Activated effector memory CD4-positive, alpha-beta T cell treated with Interleukin-2 at 50 U/mL for 16 hours (primary cell): ENCODE data around the gene ODAD3.
A peak's percentile ranks its signal among the peaks of the same experiment; 100 is the strongest.
"Not testable (repeated sequence)": the region's sequence is repeated elsewhere in the genome, so short reads cannot be mapped to it uniquely, and the experiment has no call there.

Experiments
- DNase-seq: peaks from one replicate; pipeline ENCODE4 v3.0.0-alpha.2; 2020

ODAD3 gene

DNA sequence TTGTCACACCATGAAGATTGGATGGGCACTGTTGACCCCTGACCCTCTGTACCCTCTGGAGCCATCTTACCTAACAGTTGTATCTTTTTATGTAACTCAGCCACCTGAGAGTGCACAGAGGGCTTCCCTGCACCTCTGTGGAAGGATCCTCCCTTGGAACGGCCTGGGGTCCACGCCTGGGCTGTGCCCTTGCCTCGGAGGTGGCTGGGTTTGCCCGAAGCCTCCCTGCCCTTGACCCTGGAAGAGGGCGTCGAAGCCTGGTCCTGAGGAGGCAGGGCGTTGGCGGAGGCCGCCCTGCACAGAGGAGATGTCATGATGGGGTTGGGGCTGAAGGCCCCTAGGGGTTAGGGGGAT is 241 bp downstream of the ODAD3 start:
- DNase-seq = no peak

DNA sequence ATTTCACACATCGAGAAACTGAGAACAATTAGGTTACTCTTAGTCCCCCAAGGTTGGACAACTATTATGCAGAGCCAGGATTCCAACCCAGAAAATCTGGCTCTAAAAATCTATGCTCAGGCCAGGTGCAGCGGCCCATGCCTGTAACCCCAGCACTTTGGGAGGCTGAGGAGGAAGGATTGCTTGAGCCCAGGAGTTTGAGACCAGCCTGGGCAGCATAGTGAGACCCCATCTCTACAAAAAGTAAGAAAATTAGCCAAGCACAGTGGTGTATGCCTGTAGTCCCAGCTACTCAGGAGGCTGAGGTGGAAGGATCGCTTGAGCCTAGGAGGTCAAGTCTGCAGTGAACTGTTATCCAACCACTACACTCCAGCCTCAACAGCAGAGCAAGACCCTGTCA is 1.4 kb downstream of the ODAD3 start:
- not testable (repeated sequence) for DNase-seq

DNA sequence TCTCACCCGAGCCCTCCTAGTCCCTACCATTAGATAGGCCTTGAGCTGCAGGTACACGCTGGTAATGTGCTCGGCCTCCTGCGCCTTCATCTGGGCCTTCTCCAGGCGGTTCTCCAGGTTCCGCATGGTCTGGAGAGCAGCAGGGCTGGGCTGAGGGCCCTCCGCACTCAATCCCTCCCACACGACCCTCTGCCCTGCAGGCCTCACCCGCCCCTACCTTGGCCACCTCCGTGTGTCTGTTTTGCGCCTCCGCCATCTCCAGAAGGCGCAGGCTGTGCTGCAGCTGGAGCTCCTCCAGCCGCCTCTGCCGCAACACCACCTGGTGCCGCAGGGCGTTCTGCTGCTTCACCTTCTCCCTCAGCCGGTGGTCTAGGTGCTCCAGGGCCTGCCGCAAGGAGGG is 8.3 kb downstream of the ODAD3 start:
- DNase-seq = no peak

DNA sequence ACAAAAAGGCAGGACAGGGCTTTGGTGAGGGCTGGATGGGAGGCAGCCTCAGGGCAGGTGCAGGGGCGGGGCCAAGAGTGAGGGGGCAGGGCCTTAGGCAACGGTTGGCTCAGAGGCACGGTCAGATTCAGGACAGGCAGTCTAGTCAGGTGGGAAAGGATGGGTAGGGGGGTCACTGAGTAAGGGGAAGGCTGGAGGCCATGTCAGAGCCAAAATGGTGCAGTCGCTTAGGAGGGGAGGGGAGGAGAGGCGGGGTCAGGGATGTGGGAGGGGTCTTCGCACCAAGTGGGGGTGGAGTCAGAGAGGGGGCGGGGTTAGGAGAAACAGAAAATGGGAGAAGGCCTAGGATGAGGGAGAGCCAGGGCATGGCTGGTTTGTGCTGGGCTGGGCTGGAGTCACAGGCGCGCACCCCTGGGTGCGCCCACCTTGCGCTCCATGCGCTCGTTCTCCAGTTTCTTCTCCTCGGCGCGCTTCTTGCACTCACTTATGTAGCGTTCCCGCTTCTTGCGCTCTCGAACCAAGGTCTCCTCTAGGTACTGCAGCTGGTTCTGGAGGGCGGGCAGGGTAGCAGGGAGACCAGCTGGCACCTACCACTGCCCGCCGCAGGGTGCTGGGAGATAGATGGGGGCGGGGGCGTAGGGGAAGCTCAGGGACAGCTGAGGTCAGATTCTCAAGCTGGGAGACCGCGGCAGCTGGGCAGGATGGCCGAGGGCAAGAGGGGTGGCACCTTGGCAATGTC is 9.0 kb downstream of the ODAD3 start:
- no peak for DNase-seq

DNA sequence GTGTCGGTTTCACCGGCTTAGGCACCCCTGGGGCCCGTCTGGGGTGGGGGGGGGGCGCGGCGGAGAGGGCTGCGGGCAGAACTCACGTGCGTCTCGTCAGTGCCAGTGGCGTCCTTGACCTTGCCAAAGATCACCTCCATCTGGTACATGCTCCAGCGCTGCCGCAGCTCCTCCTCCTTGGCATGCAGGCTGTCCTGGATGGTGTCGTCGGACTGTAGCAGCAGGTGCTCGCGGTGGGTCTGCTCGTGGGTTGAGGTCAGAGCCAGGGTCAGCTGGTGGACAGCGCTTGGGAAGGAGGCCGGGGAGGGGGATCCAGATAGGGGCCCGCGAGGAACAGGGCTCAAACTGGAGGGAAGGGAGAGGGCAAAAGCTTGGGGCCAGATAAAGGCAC is 11.1 kb downstream of the ODAD3 start:
- no peak for DNase-seq

DNA sequence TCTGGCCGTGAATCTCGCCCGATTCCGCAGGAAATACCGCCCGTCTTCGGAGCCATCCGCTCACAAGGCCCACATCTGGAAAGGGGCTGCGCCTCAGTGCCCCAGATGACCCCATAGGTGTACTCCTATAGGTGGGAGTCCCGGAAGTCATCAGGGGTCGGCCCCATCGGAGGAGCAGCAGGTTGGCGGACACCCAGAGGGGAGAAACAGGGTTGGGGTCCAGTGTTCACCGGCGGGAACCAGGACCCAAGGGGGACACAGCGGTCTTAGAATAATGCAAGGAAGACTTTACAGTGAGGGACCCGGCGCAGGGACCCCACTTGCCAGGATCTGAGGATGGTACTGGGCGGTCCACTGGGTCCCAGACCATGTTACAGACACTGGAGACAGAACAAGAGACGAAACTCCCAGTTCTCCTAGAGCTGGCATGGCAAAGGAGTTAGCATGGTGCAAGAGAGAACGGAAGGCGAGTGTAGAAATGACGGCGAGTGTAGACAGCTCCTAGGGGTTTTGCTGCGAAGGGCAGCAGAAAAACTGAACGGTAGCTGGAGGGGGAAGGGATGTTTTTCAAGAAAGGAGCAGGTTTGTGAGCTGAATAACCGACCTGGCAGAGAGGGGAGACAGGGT is 11.6 kb downstream of the ODAD3 start:
- DNase-seq = no peak

DNA sequence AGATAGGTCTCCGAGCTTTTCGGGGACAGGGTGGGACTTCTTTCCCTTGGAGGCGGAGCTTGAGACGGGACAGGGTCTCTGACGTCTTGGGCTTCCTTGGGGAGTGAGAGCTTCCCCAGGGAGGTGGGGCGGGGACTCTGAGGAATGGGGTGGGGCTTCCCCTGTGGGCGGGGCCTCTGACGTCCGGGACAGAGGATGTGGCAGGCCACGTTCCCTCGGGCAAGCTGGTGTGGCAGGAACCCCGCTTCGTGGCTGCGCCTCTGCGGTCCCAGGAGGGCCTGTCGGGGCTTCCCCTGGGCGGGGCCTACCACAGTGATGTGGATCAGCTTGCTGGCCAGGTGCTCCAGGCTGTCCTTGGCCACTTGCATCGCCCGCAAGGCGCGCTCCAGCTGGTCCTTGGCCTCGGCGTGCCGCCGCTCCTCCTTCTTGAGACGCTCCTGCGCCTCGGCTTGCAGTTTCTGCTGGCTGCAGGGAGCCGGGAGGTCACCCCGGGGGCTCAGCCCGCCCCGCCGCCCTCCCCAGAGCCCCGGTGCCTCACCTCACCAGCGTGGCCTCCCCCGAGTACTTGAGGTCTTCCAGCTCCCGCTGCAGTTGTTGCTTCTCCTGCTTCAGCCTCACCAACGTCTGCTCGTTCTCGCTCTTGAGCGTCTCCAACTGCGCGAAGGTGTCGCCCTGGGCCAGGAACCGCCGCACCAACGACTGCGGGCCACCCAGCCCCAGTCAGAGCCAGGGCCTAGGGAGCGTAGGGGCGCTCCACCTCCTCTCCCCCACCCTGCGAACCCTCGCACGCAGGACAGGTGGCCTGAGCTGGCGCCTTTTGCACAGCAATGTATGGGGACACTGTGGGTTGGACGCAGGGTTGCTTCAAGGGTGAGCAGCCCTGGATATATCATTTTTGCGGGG is 12.5 kb downstream of the ODAD3 start:
- peak; percentile 52 for DNase-seq

DNA sequence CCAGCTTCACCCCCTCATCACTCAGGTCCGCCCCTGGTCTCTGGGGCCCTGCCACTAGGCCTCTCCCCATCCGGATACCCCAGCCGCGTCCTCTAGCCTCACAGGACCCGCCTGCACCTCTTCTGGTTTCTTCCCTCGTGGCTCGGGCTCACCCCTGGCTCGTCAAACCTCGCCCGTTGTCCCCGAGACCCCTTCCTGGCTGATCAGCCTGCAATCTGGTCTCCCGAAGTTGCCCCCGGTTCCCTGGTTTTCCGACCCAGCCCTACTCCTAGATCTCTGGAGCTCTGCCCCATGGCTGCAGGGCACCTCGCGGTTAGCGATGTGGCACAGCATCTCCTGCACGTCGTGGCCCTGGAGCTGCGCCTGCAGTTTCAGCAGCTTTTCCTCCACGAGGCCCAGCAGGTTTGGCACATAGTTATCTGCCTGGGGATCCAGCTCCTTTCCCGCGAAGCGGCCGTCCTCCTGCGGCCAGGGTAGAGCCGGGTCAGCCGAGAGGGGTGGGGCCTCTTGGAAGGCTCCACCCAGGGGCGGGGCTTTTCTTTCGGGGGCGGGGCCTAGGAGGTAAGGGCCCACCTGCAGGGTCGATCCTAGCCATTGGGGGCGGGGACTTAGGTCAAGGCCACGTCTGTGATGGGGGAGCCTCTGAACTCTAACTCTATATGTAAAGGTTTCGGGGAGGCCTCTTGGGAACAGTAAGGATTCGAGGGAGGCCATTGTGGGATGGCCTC is 13.4 kb downstream of the ODAD3 start:
- DNase-seq = peak; percentile 19

DNA sequence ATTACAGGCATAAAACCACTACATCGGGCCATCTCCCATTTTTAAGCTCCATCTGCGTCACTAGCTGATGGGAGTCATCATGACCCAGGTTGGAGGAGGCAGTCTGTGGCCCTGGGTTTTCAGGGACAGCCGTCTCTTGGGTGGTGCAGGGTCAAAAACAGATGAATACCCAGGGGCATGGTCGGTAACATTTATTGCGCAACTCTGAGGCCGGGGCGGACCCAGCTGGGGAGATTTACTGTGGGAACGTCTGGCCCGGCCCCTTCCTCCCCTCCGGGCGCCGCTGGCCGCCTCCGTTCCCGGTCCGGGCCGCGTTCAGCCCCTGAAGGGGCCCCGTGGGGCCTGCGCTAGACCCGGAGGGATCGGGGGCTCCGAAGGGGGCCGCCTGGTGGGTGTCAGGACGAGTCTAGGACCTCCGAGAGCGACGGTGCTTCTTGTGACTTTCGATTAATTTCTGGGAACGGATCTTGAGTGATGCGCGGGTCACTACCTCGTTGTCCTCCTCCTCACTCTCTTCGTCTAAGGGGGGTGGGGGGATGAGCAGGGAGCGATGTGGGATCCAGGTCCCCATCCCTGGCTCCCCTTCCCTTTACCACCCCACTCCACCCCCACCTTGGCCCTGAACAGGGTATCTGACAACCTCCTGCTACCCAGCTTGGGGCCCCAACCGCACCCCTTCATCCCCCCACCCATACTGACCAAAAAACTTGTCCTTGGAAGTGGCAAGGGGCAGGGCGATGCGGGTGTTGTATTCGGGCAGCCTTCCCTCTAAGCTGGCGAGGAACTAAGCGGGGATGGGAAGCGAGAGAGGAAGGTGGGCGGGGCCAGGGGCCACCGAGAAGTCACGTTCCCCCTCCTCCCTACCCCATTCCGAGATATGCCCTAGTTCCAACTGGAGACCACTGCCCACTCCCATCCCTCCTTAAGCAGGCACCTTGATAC is 14.2 kb downstream of the ODAD3 start:
- DNase-seq = no peak

DNA sequence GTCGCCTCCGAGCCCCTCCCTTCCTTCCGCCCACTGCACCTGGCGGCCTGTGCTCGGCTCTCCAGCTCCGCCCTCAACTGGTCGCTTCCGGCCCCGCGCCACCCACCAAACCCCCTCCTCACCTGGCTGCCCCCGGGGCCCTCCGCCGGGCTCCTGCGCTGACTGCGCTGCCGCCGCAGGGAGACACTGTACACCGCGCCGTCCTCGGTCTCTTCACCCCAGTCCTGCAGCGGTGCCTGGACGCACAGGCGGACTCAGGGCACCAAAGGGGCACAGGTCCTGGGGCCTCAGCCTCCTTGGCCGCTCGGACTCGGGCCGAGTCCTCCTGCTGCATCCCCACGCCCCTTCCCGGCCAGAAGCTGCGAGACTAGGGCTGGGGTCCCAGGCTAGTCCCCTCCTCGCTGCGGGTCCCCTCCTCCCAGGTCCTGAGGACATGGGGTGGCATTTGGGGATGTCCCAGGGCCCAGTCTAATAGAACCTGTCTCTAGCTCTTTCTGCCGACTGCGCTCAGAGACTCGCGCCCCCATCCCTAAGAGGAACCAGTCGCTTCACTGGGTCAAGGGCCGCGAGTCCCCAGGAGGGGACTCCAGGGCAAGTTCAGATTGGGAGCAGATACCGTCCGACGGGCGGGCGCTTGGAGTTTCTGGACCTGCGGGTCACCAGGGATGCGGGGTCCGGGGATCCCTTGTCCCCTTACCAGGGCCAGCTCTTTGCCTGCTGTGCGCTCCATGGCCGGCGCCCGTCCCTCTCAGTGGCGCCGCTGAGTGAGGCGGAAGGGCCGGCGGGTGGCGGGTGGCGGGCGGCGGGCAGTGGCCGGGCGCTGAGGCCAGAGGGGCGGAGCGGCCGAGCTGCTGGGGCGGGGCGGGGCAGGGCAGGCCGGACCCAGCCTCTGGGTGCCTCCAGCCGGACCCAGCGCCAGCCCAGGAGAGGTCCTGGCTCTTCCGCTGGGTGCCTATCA is 16.1 kb downstream of the ODAD3 start, which contains the start of gene RGL3:
Gene RGL3 (minus strand): TSS at position 766 of the 958 bp plus-strand sequence. CDS start 36 bp downstream, at position 730.
- DNase-seq = no peak

DNA sequence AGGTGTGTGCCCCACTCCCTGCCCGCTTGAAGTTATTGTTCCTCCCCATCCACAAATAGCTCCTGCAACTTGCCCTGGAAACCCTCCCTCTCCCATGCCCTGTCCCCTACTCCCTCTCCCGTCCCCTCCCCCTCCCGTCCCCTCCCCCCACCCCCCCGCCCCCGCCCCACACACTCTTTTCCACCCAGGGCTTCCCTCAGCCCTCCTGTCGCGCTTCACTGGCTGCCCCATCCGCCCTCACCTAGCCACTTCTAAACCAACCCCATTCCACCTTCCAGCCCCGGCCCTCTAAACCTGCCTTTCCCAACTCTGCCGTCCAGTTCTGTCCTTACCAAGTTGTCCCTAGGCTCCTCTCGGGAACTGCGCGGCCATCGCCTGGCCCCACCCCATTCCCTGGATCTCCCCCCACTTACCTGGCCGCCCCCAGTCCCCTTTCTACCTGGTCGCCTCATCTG is 16.8 kb downstream of the ODAD3 start:
- no peak for DNase-seq

DNA sequence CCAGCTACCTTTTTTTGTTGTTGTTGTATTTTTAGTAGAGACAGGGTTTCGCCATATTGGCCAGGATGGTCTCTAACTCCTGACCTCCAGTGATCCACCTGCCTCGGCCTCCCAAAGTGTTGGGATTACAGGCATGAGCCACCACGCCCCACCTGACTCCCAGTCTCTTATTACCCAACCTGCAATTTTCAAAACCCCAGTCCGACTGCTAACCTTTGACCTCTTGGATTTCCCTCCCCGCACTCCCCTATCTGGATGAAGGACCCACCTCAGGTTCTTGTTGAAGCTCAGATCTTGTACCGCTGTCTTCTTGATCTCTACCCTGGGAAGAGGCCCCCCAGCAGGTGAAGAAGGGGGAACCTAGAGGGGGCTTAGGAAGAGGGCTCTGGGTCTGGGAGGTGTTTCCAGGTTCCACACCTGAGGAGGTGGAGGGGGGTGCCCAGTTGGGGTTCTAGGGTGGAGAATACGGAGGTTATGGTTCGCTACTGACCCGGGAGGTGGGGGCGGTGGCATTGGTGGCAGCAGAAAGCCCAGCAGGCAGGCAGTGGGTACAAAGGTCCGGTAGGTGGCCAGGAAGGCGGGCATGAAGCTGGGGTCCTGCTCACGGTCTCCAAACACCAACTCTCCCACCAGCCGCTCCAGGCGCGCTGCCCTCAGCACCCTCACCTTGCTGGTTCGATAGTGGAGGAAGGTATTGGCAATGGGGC is 18.4 kb downstream of the ODAD3 start:
- DNase-seq = no peak

DNA sequence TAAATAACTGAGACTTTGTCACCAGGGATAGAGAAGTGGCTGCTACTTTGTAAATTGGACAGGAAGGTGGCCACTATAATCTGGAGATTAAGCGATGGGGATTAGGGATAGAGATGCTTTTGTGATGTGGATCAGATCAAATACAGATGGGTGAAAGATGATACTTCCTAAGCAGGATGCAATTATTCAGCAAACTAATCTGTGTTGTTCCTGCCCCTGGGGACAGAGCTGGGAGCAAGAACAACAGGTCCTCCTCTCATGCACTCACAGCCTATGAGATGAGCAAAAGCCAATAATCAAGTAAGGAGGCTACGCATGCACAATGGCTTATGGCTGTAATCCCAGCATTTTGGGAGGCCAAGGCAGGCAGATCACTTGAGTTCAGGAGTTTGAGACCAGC is 20.4 kb downstream of the ODAD3 start:
- no peak for DNase-seq

DNA sequence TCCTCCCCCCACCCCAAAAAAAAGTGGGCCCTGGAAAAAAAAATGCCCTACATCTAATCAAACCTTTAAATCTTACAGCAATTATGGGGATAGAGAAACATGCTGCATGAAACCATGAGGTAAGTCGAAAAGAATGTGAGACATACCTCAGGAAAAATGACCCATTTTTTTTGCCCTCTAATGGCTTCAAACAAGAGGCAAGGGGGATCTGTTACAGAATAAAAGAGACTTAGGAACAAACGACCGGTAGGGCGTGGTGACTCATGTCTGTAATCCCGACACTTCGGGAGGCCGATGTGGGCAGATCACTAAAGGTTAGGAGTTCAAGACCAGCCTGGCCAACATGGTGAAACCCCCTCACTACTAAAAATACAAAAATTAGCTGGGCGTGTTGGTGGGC is 24.2 kb downstream of the ODAD3 start:
- no peak for DNase-seq

DNA sequence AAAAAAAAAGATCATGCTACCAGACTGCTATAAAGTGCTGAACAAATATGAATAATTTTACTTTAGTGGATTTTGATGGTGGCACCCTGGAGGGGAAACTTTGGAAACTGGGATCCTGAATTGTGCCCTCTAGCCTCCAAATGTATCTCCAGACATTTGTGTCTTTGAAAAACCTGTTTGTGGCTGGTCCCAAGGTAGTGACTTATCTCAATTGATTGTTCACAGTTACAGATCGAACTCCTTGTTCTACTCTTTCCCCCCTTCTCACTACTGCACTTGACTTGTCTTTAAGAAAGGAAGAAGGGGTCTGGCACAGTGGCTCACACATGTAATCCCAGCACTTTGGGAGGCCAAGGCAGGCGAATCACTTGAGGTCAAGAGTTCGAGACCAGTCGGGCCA is 26.3 kb downstream of the ODAD3 start:
- DNase-seq = no peak

DNA sequence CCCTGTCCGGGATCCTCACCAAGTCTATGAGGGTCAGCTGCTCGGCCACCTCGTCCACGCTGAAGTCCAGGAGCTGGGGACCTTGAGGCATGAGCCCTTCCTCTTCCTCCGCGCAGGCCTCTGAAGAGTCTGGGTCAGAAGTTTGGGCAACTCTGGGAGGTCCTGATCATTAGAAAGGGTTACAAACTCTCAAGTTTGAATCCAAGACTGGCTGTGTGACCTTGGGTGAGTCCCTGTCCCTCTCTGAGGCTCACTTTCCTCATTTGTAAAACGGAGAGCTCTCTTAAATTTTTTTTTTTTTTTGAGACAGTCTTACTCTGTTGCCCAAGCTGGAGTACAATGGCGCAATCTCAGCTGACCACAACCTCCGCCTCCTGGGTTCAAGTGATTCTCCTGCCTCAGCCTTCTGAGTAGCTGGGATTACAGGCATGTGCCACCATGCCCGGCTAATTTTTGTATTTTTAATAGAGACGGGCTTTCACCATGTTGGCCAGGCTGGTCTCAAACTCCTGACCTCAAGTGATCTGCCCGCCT is 28.2 kb downstream of the ODAD3 start:
- not testable (repeated sequence) for DNase-seq

DNA sequence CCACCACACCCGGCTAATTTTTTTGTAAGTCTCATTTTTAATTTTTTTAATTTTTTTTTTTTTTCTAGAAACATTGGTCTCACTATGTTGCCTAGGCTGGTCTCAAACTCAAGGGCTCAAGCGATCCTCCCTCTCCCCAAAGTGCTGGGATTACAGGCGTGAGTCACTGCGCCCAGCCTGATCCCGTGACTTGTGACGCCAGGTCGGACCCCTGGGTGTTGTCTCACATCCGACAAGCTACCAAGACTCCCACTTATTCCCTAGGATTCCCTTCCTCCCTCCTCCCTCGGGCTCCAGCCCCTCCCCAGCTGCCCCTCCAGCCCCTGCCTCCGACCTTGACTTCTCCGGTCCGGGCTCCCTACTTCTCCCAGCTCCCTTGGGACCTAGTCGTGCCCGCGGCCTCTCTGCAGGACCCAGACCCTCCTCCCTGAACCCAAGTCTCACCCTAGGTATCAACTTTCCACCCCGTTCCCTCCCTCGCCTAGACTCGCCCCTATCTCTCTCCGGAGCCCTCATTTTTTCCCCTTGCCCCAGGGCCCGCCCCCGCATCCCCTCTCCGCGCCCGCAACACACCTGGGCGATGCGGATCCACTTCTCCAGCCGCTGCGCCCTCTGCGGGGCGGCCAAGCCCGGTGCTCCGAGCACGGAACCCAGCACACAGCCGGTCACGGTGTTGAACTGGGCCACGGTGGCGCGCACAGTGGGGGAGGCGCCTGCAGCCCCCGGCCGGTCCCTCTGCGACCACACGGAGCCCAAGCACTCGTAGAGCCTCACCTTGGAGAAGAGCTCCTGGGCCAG is 28.9 kb downstream of the ODAD3 start:
- no peak for DNase-seq

DNA sequence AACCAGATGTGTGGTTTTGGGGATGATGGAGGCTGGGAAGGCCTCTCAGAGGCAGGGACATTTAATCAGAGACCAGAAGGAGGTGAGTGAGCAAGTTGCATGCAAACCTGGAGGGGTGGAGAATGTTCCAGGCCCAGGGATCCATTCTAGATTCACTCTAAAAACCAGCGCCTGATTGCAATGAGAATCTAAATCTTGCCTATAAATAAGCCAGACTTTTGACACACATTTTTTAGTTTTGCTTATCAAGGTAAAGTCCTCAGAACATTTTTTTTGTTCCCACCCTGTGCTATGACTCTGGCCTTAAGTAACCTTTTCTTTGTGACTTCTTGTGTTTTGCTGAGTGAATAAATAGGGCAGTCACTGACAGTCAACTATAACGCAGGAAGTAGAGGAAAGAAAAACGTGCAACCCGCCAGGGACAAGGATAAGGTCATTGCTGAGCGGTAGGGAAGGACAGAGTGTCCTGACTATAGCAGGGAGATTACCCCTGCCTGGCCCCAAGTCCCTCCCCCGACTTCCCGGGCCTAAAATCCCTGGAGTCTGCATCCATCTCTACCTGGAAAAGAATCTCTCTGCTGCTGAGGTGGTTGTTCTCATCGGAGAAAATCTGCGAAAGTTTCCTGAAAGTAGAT is 30.2 kb downstream of the ODAD3 start:
- no peak for DNase-seq
